ENCODE measurements around the gene ERAP2. TPM values are rescaled to one million over a fixed set of nuclear protein-coding genes. Genes with fewer than 3 reads are reported as not detected.

ERAP2 gene
- total RNA-seq, 2 donors from 2014 or later: 103 to 301 TPM

Other genes starting within 250 kb of the ERAP2 start
- 100 to 1,000 TPM in 1 of 2 donors, 10 to 100 TPM in 1; 86.3 to 101 TPM for gene CAST, start 214.1 kb upstream of the ERAP2 start, total RNA-seq
- gene ERAP1, start 68.6 kb upstream of the ERAP2 start, total RNA-seq: 100 to 1,000 TPM; 113 to 138 TPM
- 100 to 1,000 TPM; 108 to 180 TPM for gene LNPEP, start 59.6 kb downstream of the ERAP2 start, total RNA-seq

Data from natural killer cell treated with Interleukin-12 subunit alpha and Interleukin-12 subunit beta and Interleukin-15 and Interleukin-18, amount 100 ng/mL, for 72 hours (primary cell).